ENCODE results near the gene NOTUM. TPM values are rescaled to one million over a fixed set of nuclear protein-coding genes. Genes with fewer than 3 reads are reported as not detected.

The NOTUM gene
- 0.56 TPM for total RNA-seq
- long read RNA-seq, partial matches to known transcripts, result 0 of 2 reads
- long read RNA-seq, other reads (novel, unspliced or antisense), result 2 of 2 reads

DNA sequence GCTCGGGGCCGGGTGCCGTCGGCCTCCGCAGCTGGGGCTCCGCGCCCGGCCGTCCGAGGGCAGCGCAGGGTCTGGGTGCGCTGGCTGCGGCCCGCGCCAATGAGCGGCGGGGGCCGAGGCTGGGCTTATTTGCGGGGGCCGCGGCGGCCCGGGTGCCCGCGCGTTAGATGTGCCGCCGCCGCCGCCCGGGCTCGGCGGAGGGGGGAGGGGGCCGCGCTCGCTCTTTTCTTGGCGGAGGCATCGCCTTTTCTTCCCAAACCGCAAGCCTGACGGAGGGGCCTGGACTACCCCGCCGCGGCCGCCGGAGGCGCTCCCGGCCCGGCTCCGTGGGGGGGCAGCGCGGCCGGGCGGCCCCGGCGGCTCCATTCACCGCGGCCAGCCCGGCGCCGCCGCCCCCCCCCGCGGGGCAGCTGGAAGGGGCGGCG lies at the start of gene NOTUM:
Gene NOTUM, minus strand, starts transcription at position 101 of the 425 bp plus-strand sequence. CDS start 278 bp downstream, outside the sequence.
- intact Hi-C loops (cut with DNase I), result loop anchor here (10.0 kb wide), 1 partner anchor 194 kb away; no protein-coding TSS in a partner anchor
- no peak for DNase-seq
- no peak for ATAC-seq (ENCODE audit: poor library complexity)

GRCh38 chr17:82009413-82009812 lies 48.4 kb upstream of the NOTUM start:
- intact Hi-C loops (cut with DNase I), result no loop called here
- no peak for ATAC-seq (ENCODE audit: poor library complexity)
- DNase-seq, result no peak

DNA sequence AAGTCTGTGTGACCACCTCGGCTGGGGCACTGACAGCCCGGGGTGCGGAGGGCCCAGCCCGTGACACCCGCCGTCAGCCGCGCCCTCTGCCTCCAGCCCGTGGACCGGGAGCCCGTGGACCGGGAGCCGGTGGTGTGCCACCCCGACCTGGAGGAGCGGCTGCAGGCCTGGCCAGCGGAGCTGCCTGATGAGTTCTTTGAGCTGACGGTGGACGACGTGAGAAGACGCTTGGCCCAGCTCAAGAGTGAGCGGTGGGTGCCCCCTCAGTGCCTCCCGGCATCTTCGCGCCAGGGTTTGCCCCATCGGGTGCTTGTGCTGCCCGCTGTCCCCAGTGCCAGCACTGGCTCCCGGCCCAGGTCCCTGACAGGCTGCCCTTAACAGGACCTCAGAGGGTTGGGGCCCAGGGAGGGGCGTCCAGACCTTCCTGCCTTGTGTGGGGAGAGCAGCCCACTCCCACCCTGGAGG lies 48.0 kb upstream of the NOTUM start:
- no peak for ATAC-seq (ENCODE audit: poor library complexity)
- peak; percentile 72 for DNase-seq
- intact Hi-C loops (cut with DNase I), result no loop called here

DNA sequence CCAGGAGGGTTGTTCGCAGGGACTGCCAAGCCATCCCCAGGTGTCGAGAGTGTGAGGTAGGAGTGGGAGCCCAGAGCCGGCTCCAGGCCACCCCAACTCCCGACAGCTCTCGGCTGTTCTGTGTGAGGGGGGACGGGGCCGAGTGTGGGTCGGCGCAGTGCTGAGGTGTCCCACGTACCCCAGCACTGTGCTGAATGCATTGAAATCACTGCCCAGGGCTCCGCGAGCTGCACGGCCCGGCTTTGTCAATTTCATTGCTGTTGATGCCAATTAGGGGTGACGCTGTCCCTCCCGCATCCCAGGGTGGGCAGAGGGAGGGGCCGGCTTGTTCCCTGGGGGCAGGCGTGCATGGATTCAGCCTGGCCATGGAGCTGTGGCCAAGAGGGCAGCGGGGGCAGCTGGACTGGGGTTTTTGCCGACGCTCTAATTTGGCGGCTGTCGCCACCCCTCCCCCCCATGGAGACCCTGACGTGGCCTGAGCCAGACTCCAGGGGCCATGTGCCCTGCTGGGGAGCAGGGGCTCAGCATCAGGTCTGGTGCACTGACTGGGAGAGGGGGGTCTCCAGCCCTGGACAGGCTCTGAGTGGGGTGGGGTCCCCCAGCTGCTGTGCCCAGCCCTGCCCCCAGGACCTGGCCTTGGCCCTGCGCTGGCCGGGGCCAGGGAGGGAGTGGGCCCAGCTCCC lies 47.4 kb upstream of the NOTUM start:
- ATAC-seq (ENCODE audit: poor library complexity), result no peak
- no peak for DNase-seq
- intact Hi-C loops (cut with DNase I), result no loop called here

- ATAC-seq (ENCODE audit: poor library complexity) (no peak), DNase-seq (no peak)
- intact Hi-C loops (cut with DNase I), result no loop called here
These were observed 46.7 kb upstream of the NOTUM start for GRCh38 chr17:82007495-82008257.

DNA sequence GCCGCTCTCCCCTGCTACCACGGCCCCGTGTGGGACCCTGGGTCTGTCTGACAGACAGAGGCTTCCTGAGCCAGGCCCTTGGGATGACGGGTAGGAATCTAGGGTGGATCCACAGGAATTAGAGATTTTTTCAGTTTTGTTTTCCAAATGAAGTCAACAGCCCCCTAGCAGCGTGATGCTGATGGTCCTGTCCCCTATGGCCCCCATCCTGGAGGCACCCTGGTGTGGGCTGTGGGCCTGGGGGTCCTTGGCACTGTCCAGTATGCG lies 46.2 kb upstream of the NOTUM start:
- no peak for DNase-seq
- intact Hi-C loops (cut with DNase I), result no loop called here
- ATAC-seq (ENCODE audit: poor library complexity), result no peak

GRCh38 chr17:82006468-82007227 lies 45.7 kb upstream of the NOTUM start:
- intact Hi-C loops (cut with DNase I), result no loop called here
- DNase-seq, result no peak
- ATAC-seq (ENCODE audit: poor library complexity), result peak; percentile 37

GRCh38 chr17:82005701-82006348 lies 44.8 kb upstream of the NOTUM start:
- no peak for DNase-seq
- no peak for ATAC-seq (ENCODE audit: poor library complexity)
- intact Hi-C loops (cut with DNase I), result no loop called here

DNA sequence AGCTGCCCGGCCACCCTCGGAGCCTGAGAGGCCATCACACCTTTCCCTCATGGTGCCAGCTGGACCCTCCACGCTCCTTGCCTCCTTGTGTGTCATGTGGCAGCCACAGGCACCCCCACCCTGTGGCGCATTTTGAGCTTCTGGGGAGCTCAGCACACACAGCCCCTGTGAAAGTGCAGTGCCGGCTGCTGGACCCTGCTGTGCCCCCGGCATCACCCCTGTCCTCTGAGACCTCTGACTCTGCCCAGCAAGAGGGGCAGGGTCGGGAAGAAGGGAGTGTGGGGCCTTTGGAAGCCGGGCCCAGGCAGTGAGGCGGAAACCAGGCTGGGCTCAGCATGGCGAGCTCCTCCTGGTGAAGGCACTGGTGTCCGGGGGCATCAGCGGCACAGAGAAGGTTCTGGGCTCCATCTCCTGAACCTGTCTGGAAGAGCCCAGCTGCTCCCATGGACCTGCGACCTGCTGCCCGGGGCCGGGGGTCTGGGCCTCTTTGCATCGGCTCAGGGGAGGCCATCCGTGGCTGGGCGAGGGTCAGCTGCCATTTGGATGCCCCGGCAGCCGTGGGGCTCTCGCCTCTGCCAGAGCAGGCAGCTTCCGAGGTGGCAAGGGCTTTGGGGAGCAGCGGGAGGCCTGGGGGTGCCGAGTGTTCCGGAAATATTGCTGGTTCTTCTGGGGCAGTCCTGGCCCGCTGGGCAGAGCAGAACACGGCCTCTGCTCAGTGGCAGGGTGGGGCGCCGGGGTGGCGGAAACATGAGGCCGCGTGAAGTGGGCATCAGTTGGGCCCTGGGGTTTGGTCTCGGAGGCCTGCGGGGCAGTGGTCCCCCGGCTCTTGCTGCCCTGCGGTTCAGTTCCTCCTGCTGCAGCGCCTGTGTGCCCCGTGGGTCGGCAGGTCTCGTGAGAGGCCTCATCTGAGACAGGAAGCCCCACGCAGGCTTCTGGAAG lies 43.8 kb upstream of the NOTUM start:
- ATAC-seq (ENCODE audit: poor library complexity) (no peak), DNase-seq (no peak)
- intact Hi-C loops (cut with DNase I), result no loop called here

DNA sequence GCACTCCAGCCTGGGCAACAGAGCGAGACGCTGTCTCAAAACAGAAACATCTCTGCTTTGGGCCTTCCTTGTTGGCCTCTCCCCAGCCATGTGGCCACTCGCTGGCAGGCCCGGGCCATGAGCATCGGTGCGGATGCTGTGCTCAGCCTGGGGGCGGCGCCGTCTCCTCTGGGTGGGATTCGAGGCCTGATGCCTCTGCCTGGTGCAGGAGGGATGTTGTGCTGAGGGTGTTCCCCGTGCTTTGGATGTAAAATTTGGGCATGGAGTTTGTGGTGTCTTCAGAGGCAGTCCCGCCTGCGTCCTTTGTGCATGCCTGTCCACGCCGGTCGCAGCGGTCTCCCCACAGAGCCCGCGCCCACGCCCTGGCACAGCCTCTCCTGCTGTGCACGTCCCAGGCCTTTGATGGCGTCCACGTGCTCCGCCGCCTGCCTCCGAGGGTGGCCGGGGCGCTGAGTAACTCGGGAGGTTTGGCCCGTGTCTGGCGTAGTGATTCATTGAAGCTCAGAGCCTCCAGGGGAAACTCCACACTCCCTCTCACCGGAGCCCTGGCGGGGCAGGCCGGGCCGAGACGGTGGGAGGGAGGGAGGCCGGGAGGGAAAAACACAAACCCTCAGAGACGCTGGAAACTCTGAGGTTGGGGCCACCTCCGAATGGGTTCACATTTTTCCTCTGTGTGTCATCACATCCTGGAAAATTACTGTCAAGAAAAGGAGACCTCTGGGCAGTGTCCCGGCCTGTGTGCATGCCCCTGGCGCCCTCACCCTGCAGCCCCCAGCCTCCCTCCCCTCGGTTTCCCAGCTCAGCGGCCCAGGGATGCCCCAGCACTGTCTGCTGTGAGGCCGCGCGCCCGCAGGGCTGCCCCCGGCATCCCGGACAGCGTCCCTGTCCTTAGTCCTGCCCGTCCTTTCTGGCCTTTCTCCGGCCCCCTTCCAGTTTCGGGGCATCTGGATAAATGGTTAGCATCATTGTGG lies 42.7 kb upstream of the NOTUM start:
- DNase-seq (peak; percentile 67), ATAC-seq (ENCODE audit: poor library complexity) (peak; percentile 14)
- intact Hi-C loops (cut with DNase I), result no loop called here

- intact Hi-C loops (cut with DNase I), result no loop called here
- no peak for DNase-seq
- no peak for ATAC-seq (ENCODE audit: poor library complexity)
These were observed 40.6 kb upstream of the NOTUM start for GRCh38 chr17:82001571-82002056.

DNA sequence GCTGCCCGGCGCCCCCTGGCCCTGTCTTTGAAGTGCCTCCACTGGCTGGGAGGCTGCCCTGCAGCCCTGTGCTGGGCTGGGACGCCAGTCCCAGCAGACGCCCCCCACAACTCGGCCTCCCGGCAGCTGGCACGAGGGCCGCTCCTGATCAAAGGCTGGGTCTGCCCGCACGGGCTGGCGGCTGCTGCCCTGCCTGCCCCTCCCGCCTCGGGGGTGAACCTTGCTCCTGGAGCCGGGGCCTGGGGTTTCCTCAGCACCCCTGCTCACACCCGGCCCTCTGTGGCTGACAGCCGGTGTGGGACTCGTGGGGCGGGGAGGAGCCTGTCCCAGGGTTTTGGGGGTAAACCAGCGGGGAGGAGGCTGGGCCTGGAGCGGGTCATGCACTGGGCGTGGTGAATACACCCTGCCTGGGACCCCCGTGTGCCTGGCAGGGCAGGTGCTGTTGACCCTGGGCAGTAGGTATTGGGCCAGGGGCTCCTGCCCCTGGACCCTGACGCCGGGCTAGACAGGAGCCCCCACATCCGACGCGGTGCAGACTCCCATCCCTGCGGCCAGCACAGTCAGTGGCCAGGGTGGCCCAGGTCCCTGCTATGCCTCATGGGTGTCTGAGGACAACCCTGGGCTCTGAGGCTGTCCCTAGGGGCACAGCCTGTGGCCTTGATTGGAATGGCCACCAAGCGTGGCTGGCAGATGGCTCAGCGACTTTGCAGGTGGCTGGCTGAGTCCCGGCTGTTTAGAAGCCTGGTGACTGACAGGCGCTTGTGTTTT lies 40.0 kb upstream of the NOTUM start:
- DNase-seq, result no peak
- ATAC-seq (ENCODE audit: poor library complexity), result no peak
- intact Hi-C loops (cut with DNase I), result no loop called here

DNA sequence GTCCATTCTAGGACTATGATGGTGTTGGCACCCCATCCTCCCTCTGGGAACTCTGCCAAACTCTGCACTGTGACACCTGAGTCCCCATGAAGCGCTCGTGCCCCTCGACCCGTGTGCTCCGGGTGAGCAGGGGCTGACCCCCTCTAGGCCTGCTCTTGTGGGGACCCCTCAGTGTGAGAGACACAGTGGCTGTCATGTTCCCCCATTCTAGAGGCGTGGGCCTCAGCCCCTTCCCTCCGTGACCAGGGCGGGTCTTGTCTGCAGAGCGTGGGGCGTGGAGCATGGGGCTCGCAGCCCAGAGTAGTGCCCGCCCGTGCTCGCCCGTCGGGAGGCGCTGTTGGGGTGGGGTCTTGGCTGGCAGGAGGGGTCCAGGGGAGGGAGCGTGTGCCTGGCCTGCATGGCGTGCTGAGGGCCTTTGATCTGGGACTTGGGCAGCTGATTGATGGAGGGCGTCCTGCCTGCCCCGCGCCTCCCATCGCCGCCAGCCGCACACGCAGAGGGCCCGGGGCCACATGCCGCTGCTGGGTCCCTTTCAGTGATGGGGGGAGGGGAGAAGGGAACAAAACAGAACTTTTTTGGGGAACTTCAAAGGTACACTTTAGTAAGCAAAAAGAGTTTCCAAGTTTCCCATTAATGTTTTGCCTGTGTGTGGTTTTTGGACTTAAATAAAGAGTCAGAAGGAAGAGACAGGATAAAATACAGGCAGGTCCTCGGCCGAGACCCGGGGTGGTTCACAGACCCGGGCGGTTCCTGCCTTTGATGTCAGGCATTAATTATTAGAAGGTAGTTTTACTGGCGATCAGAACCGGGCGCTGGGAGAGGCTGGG lies 39.2 kb upstream of the NOTUM start:
- DNase-seq (no peak), ATAC-seq (ENCODE audit: poor library complexity) (no peak)
- intact Hi-C loops (cut with DNase I), result no loop called here

GRCh38 chr17:81999587-81999975 lies 38.6 kb upstream of the NOTUM start:
- DNase-seq (no peak), ATAC-seq (ENCODE audit: poor library complexity) (no peak)
- intact Hi-C loops (cut with DNase I), result no loop called here

- intact Hi-C loops (cut with DNase I), result no loop called here
- no peak for ATAC-seq (ENCODE audit: poor library complexity)
- no peak for DNase-seq
These were observed 37.9 kb upstream of the NOTUM start for GRCh38 chr17:81998691-81999438.

All from Right ventricle myocardium superior (tissue), 1 donor.